ENCODE results near the gene IGF2BP1.
"Not testable (repeated sequence)": the region's sequence is repeated elsewhere in the genome, so short reads cannot be mapped to it uniquely, and the experiment has no call there.

Gene IGF2BP1

DNA sequence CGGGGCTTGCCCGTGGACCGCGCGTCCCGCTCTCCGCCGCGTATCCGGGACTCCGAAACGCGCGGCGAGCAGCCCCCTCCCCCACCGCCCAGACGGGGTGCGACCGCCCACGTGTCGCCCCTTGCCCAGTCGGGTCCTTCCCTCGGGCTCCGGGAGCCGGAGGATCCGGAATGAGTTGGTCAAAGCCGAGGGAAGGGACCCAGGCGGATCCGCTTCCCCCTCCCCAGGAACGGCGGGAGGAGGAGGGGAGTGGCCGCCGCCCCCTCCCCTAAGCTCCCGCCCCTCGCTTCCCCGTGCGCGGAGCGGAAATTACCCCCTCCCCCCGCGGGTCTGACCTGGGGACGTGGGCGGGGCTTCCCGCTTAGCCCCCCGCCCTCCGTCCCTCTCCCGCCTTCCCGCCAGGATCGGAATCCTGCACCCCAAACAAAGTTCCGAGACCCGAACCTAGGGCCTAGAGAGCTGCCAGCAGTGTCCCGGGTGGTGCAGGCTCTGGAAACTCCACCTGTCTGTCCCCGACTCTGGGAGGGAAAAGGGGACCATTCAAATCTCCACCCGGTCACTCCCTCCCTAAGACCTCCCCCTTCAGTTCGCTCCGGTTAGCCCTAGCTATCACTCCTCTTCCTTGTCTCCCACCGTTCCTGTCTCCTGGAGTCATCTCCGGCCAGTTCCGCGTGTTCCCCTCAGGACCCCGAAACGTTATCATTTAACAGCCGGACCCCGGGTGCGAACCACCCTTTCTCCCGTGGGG lies 1.0 kb upstream of the IGF2BP1 start:
- no peak for DNase-seq

GRCh38 chr17:48996722-48997102 lies 473 bp upstream of the IGF2BP1 start:
- DNase-seq, result no peak

- no peak for DNase-seq
Observed at GRCh38 chr17:48997827-48998586, 822 bp downstream of the IGF2BP1 start.

DNA sequence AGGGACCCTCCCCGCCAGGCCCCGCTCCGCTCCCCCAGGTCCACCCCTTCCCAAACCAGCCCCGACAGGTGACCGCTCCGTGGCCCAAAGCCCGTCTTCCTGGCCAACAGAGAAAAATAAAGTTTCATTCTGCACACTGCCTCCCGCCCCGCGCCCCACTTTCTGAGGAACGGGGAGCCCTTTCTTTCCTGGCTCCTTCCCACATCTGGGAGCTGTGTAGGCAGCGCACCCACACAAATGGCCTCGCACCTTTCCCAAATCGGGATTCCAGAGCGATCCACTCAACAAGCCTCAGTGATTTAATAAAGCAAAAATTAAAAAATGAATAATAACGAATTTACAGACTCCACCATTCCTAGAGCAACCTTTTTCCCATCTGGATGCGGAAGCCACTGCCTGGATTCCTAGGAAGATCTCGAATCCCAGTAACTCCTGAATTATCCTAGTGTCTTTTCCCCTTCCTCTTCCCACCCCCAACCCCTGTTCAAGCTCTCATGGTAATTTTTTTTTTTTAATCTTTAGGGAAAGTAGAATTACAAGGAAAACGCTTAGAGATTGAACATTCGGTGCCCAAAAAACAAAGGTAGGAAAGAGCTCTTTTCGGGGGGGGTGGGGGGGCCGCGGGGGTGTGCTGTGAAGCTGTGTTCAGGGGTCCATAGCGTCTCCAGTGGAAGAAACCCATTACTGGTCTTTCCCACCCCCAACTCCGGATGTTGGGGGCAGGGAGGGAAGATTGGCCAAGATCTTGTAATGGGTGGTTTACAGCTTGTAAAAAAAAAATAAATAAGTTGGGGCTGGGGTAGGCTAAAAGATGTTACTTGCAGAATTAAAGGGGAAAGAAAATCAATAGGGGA lies 1.6 kb downstream of the IGF2BP1 start:
- DNase-seq, result no peak

GRCh38 chr17:49000943-49001342 lies 3.8 kb downstream of the IGF2BP1 start:
- DNase-seq, result no peak

DNA sequence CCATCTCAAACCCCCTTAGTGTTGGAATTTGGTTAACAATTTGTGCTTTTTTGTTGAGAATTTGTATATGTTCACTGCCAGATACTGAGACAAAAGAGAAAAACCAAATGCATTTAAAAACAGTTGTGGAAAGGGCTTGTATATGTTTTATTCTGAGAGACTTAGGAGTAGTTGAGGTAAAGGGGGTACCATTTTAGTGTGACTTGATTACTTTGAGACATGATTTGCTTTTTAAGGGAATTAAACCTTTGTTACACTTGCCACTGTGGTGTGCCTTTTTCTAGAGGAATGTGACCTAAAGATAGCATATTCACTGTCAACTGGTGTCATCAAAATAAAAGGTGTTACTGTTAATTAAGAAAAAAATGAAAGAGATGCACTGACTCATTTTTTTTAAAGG lies 4.5 kb downstream of the IGF2BP1 start:
- no peak for DNase-seq

- DNase-seq, result no peak
Observed at GRCh38 chr17:49002331-49002730, 5.1 kb downstream of the IGF2BP1 start.

- DNase-seq, result no peak
Observed at GRCh38 chr17:49002766-49003165, 5.6 kb downstream of the IGF2BP1 start.

- no peak for DNase-seq
Observed at GRCh38 chr17:49003557-49004511, 6.6 kb downstream of the IGF2BP1 start.

- no peak for DNase-seq
Observed at GRCh38 chr17:49005140-49005539, 8.0 kb downstream of the IGF2BP1 start.

DNA sequence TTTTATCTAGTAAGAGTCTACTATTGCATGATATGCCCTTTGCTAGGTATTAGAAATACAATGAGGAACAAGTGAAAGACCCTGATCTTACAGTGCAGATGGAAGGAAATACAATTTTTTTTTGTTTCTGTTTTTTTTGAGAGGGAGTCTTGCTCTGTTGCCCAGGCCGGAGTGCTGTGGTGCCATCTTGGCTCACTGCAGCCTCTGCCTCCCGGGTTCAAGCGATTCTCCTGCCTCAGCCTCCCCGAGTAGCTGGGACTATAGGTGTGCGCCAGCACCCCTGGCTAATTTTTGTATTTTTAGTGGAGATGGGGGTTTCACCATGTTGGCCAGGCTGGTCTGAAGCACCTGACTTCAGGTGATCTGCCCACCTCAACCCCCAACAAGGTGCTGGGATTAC lies 11.7 kb downstream of the IGF2BP1 start:
- not testable (repeated sequence) for DNase-seq

GRCh38 chr17:49012769-49013255 lies 15.6 kb downstream of the IGF2BP1 start:
- no peak for DNase-seq

DNA sequence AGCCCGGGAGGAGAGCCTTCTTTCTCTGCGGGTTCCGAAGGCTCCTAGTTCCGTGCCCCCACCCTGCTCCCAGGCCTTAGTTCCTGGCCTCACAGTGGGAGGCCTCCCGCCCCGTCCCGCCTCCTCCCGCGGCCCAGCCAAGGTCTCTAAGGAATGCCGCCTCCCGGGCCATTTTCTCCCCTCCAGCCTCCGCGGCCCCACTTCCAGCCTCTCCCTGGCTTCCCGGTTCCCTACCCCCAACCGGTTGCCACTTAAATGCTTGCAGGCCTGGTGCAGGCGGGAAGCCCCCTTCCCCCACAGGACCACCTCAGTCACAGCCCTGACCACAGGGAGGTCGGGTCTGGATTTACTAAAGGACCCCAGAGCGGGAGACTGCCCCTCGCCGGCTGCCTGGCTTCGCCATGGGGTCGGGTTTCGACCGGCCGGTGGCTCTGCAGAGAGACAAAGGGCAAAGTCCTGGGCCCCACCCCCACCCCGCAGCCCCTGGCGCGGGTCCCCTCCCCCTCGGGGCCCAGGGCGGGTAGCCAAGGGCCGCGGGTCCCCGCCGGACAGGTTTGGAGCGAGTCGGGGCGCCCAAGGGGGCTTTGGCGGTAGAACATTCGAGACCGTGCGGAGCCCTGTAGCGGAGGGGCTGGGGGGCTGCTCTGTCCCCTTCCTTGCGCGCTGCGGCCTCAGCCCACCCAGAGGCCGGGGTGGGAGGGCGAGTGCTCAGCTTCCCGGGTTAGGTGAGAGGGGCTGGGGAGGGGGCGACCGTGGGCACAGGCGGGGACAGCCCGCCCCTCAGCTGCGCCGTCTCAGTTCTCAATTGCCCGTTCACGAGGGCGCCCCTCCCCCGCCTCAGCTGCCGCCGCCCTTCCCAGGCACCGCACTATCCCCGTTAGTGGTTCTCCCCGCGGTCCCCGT lies 16.4 kb downstream of the IGF2BP1 start:
- no peak for DNase-seq

GRCh38 chr17:49015179-49015923 lies 18.2 kb downstream of the IGF2BP1 start:
- DNase-seq, result no peak

DNA sequence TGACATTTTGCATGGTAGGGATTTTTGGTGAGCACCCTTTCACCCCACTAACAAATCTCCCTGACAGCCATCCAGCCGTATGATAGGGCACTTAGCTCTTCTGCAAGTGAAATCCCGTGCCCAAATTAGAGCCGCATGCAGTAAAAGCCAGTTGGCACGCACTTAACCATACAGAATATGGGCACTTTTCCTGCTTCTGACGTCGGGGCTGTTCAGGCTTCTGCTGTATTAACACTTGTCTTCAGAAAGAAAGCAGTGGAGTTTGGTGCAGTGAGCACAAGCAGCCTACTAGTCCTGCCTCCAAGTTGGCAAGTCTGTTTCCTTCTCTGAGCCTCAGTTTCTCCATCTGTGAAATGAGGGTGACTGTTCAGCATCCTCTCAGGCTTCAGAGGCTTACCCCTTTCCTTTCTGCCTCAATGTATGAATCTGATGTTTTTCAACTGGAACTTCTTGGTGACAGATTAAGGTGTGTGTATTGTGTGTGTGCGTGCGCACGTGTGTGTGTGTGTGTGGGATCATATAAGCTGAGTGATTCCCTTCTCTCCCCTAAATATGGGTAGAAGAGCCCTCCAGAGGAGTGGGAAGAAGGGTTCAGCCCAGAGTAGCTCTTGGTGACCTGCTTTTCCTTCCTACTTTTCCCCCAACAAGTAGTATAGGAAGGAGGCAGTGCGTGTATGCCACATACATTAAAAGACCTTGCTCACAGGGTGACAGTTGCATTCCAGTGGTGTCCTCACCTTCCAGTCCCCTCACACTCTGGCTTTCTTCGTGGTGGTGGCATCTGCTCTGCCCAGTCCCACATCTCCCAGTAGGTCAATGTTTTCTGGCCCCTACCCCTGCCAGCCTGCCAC lies 19.0 kb downstream of the IGF2BP1 start:
- no peak for DNase-seq

DNA sequence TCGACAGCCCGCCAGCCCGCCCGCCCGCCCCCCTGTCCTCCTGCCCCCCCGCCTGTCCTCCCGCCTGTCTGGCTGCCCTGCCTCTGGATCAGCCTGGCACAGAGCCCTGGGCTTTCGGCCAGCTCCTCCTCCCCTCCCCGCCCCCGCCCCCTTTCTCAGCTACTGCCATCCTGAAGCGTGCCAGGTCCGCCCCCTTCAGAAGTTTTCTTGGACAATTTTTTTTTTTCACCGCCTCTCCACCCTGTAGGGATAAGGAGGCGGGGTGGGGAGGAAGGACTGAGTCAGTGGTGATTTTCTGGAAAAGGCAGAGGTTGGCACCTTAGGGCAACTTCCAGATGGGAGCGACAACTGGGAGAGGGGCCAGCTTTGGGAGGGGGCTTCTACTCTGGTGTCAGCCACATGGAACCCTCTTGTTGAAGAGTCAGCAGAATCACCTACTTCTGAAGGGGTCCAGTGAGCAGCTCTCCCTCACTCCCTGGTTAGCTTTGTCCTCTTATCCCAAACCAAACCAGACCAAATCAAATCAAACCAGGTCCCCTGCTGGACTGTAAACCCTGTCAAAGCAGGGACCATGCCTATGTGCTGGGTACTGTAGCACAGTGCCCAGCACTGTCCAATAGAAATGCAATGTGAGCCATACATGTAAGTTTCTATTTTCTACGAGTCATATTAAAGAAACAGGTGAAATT lies 19.7 kb downstream of the IGF2BP1 start:
- DNase-seq, result peak; percentile 28

DNA sequence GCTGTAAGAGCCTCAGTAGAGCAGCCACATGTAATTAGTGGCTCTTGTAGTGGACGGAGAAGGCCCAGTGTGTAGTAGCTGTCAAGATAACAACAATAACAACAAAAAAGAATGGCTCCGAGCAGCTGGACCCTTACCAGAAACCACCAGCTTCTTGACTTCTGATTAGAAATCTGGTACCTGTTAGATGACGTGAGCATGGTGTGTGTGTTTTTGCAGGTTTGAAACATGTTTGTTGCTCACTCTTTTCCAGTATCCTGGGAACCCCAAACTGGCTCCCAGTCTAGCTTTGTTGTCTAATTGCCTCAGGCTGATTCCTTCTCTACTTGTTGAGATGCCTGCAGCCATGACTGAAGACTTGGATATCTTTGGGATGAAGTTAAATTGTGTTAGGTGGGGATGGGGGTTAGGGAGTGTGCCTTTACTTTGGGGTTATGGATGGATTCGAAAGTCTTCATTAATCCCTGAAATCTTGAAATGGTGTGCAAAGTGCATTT lies 21.0 kb downstream of the IGF2BP1 start:
- no peak for DNase-seq

DNA sequence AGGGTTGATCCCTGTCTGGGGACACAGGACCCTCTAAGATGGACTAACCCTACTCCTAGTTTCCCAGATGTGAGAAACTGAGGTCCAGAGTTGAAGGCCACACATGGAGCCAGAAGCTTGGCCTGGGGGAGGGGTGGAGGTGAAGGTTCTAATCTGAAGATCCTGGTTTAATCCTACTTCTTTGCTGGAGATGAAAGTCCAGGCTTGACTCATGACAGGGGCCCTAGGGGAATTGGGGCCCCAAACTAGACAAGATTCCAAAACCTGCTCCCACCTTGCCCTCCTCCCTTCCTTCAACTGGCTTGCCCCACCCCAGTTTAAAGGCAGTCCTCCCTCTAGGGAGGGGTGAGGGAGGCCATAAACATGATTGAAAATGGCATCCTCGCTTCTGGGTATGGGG lies 21.6 kb downstream of the IGF2BP1 start:
- no peak for DNase-seq

DNA sequence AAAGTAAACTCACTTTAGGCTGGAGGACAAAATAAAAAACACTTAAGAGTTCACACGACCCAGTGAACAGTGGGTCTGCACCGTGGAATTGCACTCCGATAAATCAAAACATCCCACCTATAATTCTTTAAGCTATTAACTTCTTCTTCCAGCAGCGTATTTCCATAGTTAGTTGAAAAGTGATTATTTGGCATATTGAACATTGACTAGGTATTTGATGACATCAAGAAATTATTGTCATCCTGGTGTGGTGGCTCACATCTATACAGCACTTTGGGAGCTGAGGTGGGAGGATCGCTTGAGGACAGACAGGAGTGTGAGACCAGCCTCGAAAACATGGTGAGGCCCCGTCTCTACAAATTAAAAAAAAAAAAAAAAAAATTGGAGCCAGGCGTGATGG lies 23.4 kb downstream of the IGF2BP1 start:
- no peak for DNase-seq

Data from NCI-H2171 (cell line).